Prostate gland (tissue), 2 donors: ENCODE results near the gene CRTC3. TPM values are rescaled to one million over a fixed set of nuclear protein-coding genes. Genes with fewer than 3 reads are reported as not detected.

Source experiments
- DNase-seq: peaks from one replicate; pipeline ENCODE4 v3.0.0-alpha.2; 2019; ENCODE audit warnings: low spot score
- H3K27ac ChIP-seq, 2 donors: fragments of 200-600 bp; sonication (generic); 2 replicates each; pipeline ENCODE4 v1.5.1; 2017 to 2019
- H3K27me3 ChIP-seq: fragments of 200-600 bp; sonication (generic); replicated peaks from 2 replicates; pipeline ENCODE4 v1.5.1; 2019; ENCODE audit not compliant: insufficient read depth
- H3K36me3 ChIP-seq, 2 donors: fragments of 200-600 bp; sonication (generic); 1 replicate in 1 of 2; 2 replicates in 1 of 2; pipeline versions ENCODE4 v1.5.1 to v1.8.1; 2017 to 2019
- H3K4me1 ChIP-seq: fragments of 200-600 bp; sonication (generic); replicated peaks from 2 replicates; pipeline ENCODE4 v1.5.1; 2019
- H3K4me3 ChIP-seq, 2 donors: fragments of 200-600 bp; sonication (generic); 2 replicates each; pipeline ENCODE4 v1.5.1; 2017 to 2019
- H3K9me3 ChIP-seq: fragments of 200-600 bp; sonication (generic); 2 replicates; pipeline ENCODE4 v1.5.1; 2017
- POLR2A ChIP-seq: fragments of 450-650 bp; IDR thresholded peaks from one replicate; pipeline ENCODE4 v1.6.1; 2016; ENCODE audit warnings: antibody characterized with exemption, mild to moderate bottlenecking
- POLR2AphosphoS5 ChIP-seq: sonication (generic); formaldehyde crosslinking; IDR thresholded peaks from one replicate; pipeline ENCODE4 v1.6.1; 2017; ENCODE audit warnings: antibody characterized with exemption
- WGBS: methylation state at CpG from one replicate; pipeline ENCODE4 v1.1.5; 2018; 5-methylcytosine and 5-hydroxymethylcytosine counted together
- intact Hi-C: fragments of 100-400 bp; cut with DNase I; formaldehyde crosslinking; loops from one replicate; pipeline ENCODE4 v1.14.2; 2022
- total RNA-seq, 2 donors: library from RNA; depleted of rRNA; stranded (reverse); fragments of >200 nt; gene quantifications; one replicate each; pipeline ENCODE4 v1.1.0, GENCODE V29; 2016
- TF ChIP-seq, protein P1 (sequence below), 4 experiments: fragments of 200-600 bp in 2 of 4; fragments of 450-650 bp in 2 of 4; sonication (generic) in 2 of 4; IDR thresholded peaks; 1 replicate in 3 of 4; 2 replicates in 1 of 4; pipeline ENCODE4 v1.5.1; 2016 to 2019; ENCODE audit warnings: antibody characterized with exemption in 4 of 4, mild to moderate bottlenecking in 2 of 4, moderate library complexity in 2 of 4

CRTC3 gene
- total RNA-seq, 2 donors from 2014 or later = 26.6 to 87.8 TPM

DNA sequence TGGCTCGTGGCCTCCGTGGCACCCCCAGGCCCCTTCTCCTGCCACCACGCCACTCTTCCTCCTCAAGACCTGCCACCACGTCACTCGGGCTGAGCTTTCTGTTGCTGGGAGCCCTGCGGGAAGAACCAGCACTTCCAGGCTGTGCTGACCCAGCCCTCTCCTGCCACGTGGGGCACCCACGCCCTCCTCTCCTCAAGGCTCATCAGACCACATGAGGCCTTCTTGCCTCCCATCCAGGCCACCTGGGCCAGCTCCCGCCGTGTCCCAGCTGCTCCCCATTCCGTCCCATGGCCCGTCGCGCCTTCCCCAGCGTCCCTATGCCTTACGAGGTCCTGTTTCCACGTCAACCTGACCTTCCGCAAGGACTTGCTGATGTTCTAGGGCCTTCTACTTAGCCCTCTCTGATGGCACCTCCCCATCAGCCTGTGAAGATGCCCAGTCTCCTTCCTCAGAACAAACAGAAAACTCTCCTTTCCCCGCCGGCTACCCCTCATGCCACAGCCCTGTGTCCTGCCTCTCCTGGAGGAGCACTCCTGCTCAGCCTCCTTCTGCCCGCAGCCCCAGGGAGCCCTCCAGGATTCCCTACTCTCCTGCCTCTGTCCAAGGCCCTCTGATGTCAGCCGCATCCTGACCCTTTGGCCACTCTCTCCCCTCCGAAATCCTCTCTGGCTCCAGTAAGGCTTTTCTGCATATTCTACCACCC lies 116.3 kb downstream of the CRTC3 start:
- Histone ChIP-seq H3K9me3 (no peaks in the 10 kb centered on the region), H3K4me3 (no peak overlapping the region), H3K36me3 (peaks cover 0 to 19% of the 10 kb centered on the region in 2 donors), H3K4me1 (no peaks in the 10 kb centered on the region), H3K27me3 (no peaks in the 10 kb centered on the region), H3K27ac (no peak overlapping the region)
- DNase-seq = no peak
- 78% methylated on average over 23 of the region's 23 CpGs for WGBS
- TF ChIP-seq POLR2AphosphoS5 = no peak
- TF ChIP-seq POLR2A = no peak
- TF ChIP-seq, protein P1, sequence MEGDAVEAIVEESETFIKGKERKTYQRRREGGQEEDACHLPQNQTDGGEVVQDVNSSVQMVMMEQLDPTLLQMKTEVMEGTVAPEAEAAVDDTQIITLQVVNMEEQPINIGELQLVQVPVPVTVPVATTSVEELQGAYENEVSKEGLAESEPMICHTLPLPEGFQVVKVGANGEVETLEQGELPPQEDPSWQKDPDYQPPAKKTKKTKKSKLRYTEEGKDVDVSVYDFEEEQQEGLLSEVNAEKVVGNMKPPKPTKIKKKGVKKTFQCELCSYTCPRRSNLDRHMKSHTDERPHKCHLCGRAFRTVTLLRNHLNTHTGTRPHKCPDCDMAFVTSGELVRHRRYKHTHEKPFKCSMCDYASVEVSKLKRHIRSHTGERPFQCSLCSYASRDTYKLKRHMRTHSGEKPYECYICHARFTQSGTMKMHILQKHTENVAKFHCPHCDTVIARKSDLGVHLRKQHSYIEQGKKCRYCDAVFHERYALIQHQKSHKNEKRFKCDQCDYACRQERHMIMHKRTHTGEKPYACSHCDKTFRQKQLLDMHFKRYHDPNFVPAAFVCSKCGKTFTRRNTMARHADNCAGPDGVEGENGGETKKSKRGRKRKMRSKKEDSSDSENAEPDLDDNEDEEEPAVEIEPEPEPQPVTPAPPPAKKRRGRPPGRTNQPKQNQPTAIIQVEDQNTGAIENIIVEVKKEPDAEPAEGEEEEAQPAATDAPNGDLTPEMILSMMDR (IDR thresholded peaks at IDR 0.05) = no peak
- intact Hi-C loops = loop anchor here (5.0 kb wide), 1 partner anchor 46 kb away; no protein-coding TSS in a partner anchor

DNA sequence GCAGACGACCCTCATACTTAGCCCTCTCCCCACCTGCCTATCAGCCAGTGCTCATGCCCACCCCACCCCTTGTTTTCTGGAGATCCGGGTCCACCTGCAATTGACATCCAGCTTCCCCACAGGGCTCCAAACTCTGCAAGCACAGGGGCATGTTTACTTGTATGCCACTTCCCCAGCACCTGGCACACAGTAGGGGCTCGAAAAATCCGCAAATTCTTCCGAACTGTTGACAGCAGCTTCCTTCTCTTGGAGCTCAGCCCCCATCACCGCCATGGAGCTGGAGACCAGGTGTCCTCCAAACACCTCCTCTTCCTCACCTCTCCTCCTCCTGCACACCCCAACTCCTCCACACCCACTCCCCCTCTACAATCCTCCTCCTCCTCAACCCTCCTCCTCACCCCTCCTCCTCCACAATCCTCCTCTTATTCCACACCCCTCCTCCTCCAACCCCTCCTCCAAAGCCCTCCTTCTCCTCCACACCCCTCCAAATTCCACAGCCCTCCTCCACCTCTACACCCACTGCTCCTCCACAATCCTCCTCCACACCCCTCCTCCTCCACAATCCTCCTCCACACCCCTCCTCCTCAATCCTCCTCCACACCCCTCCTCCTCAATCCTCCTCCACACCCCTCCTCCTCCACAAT lies 117.1 kb downstream of the CRTC3 start:
- no peaks in the 10 kb centered on the region for H3K4me1 ChIP-seq
- H3K36me3 ChIP-seq = peaks cover 0 to 12% of the 10 kb centered on the region in 2 donors
- H3K27ac ChIP-seq = no peak overlapping the region
- WGBS = 74% methylated on average over 6 of the region's 6 CpGs
- TF ChIP-seq POLR2AphosphoS5 = no peak
- TF ChIP-seq, protein P1 (IDR thresholded peaks at IDR 0.05) = no peak
- TF ChIP-seq POLR2A = no peak
- intact Hi-C loops = loop anchor here (5.0 kb wide), 1 partner anchor 46 kb away; no protein-coding TSS in a partner anchor
- no peaks in the 10 kb centered on the region for H3K27me3 ChIP-seq
- no peaks in the 10 kb centered on the region for H3K9me3 ChIP-seq
- H3K4me3 ChIP-seq = no peak overlapping the region
- no peak for DNase-seq

DNA sequence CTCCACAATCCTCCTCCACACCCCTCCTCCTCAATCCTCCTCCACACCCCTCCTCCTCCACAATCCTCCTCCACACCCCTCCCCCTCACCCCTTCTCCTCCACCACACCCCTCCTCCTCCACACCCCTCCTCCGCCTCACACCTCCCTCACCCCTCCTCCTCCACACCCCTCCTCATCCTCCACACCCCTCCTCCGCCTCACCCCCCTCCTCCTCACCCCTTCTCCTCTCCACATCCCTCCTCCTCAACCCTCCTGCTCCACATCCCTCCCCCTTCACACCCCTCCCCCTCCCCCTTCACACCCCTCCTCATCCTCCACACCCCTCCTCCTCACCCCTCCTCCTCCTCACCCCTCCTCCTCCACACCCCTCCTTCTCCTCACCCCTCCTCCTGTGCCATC lies 117.6 kb downstream of the CRTC3 start:
- intact Hi-C loops = loop anchor here (5.0 kb wide), 1 partner anchor 45 kb away; no protein-coding TSS in a partner anchor
- 25% methylated on average over 2 of the region's 2 CpGs for WGBS
- H3K4me3 ChIP-seq = no peak overlapping the region
- DNase-seq = no peak
- no peaks in the 10 kb centered on the region for H3K9me3 ChIP-seq
- peaks cover 0 to 7% of the 10 kb centered on the region in 2 donors for H3K36me3 ChIP-seq
- no peak overlapping the region for H3K27ac ChIP-seq
- no peaks in the 10 kb centered on the region for H3K4me1 ChIP-seq
- TF ChIP-seq POLR2AphosphoS5 (no peak), POLR2A (no peak)
- TF ChIP-seq, protein P1 (IDR thresholded peaks at IDR 0.05) = no peak
- no peaks in the 10 kb centered on the region for H3K27me3 ChIP-seq

DNA sequence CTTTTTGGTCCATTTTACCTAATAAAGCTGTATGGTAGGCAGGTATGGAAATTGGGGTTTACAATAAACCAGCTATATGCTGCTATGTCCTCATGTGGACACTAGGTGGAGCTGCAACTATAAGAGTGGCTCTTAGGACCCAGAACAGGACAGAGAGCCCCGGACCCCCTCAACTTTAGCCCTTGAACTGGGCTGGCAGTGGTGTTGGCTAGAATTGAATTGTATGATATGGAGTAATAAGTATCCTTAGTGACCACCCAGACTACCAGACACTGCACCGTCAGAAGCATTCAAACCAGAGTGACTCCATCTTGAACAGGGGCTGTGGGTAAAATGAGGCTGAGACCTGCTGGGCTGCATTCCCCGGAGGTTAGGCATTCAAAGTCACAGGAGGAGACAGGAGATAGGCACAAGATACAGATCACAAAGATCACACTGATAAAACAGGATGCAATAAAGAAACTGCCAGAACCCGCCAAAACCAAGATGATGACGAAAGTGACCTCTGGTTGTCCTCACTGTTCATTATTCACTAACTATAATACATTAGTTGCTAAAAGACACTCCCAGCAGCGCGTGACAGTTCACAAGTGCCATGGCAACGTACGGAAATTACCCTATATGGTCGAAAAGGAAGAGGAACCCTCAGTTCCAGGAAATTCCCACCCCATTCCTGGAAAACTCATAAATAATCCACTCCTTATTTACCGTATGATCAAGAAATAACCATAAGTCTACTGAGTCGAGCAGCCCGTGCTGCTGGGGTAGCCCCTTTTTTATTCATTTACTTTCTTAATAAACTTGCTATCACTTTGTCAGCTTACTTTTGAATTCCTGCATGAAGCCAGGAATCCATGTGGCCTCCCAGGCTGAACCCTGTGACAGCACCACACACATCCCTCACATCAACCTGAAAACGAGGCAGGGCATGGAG lies 118.7 kb downstream of the CRTC3 start:
- H3K27ac ChIP-seq = peak overlapping the region in 1 of 2 donors; percentile 64
- H3K9me3 ChIP-seq = no peaks in the 10 kb centered on the region
- TF ChIP-seq POLR2A (no peak), POLR2AphosphoS5 (peak; percentile 45)
- TF ChIP-seq, protein P1 (IDR thresholded peaks at IDR 0.05) = peak; percentile 89 to 91 (median 90)
- intact Hi-C loops = loop anchor here (5.0 kb wide), 1 partner anchor 44 kb away; no protein-coding TSS in a partner anchor
- peak; percentile 68 for DNase-seq
- H3K27me3 ChIP-seq = no peaks in the 10 kb centered on the region
- no peaks in the 10 kb centered on the region for H3K36me3 ChIP-seq
- H3K4me3 ChIP-seq = no peak overlapping the region
- WGBS = 12% methylated on average over 14 of the region's 14 CpGs
- no peaks in the 10 kb centered on the region for H3K4me1 ChIP-seq
